Nephron progenitor cell (in vitro differentiated cells): Measurements from ENCODE around the gene GRIK2.
A peak's percentile ranks its signal among the peaks of the same experiment; 100 is the strongest.

Experiments used
- DNase-seq: peaks from one replicate; pipeline ENCODE4 v3.0.0; 2021
- H3K27ac Mint-ChIP-seq: 2 replicates; pipeline ENCODE4 v1.8.0; 2021; ENCODE audit warnings: mild to moderate bottlenecking, moderate library complexity, mixed read lengths
- H3K27me3 Mint-ChIP-seq: 2 replicates; pipeline ENCODE4 v1.8.0; 2021; ENCODE audit warnings: mild to moderate bottlenecking, low read depth, mixed read lengths; ENCODE audit not compliant: poor library complexity
- H3K36me3 Mint-ChIP-seq: 2 replicates; pipeline ENCODE4 v1.8.0; 2021; ENCODE audit warnings: low read depth, mixed read lengths
- H3K4me1 Mint-ChIP-seq: 2 replicates; pipeline ENCODE4 v1.8.0; 2021; ENCODE audit warnings: mixed read lengths
- H3K4me3 Mint-ChIP-seq: 2 replicates; pipeline ENCODE4 v1.8.0; 2021; ENCODE audit warnings: mild to moderate bottlenecking, moderate library complexity, mixed read lengths
- H3K9me3 Mint-ChIP-seq: 2 replicates; pipeline ENCODE4 v1.8.0; 2021; ENCODE audit warnings: mild to moderate bottlenecking, moderate library complexity, mixed read lengths
- TF ChIP-seq, protein P1 (sequence below): fragments of 200-600 bp; sonication (generic); IDR thresholded peaks from 2 replicates; pipeline ENCODE4 v1.5.0; 2021; ENCODE audit warnings: antibody characterized with exemption

Gene GRIK2

DNA sequence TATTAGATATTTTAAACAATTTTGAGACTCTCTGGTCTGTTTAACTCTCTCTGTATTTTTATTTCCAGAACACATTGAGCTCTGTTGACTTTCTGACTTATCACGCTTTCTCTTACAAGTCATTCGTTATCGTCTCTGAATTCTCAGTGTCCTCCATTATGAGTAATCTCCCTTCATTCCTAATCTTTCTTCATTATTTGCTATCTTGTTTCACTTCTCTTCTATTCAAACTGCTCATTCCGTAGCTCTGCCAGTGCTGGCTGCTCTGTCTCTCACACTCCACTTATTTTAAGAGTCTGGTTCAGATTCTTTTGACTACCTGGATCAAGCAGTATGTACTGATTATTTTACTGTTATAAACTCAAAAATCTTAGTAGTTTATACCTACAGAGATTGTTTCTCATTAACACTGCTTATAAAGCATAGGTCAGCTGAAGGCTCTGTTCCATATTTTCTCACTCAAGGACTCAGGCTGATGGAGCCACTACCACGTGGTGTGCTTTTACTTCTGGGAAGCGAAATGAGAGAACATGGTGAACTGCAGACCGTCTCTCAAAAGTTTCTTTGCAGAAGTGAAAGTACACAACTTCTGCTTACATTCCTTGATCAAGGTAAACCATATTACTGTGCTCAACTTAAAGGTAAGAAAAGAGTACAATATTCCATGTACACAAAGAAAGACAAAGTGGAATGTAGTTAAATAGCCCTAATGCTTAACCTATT, 485.2 kb downstream of the GRIK2 start:
- DNase-seq = no peak
- no peaks in the 10 kb centered on the region for H3K4me1 Mint-ChIP-seq
- H3K4me3 Mint-ChIP-seq = no peak overlapping the region
- peaks cover 6% of the 10 kb centered on the region for H3K9me3 Mint-ChIP-seq
- H3K27me3 Mint-ChIP-seq = peaks cover 3% of the 10 kb centered on the region
- H3K36me3 Mint-ChIP-seq = no peaks in the 10 kb centered on the region
- TF ChIP-seq, protein P1, sequence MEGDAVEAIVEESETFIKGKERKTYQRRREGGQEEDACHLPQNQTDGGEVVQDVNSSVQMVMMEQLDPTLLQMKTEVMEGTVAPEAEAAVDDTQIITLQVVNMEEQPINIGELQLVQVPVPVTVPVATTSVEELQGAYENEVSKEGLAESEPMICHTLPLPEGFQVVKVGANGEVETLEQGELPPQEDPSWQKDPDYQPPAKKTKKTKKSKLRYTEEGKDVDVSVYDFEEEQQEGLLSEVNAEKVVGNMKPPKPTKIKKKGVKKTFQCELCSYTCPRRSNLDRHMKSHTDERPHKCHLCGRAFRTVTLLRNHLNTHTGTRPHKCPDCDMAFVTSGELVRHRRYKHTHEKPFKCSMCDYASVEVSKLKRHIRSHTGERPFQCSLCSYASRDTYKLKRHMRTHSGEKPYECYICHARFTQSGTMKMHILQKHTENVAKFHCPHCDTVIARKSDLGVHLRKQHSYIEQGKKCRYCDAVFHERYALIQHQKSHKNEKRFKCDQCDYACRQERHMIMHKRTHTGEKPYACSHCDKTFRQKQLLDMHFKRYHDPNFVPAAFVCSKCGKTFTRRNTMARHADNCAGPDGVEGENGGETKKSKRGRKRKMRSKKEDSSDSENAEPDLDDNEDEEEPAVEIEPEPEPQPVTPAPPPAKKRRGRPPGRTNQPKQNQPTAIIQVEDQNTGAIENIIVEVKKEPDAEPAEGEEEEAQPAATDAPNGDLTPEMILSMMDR = no peak
- H3K27ac Mint-ChIP-seq = peak overlapping the region; percentile 47

DNA sequence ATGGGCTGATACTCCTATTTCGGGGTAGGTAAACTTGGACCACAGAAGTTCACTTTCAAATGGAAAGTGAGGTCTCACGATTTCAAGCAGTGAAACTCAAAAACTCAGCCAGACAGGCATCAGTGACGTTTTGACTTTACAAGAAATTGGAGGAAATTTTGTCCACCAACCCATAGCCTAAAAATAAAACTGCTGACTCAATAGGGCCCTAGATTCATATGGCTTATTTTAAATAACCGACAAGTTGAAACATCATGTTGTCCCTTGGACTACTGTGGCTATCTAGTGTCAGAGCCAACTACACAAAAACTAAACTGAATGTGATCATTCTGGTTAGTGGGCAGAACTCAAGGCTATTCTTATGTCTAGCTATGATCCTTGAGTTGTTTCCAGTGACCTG, 486.3 kb downstream of the GRIK2 start:
- H3K27me3 Mint-ChIP-seq = peaks cover 3% of the 10 kb centered on the region
- no peak overlapping the region for H3K4me3 Mint-ChIP-seq
- no peaks in the 10 kb centered on the region for H3K4me1 Mint-ChIP-seq
- no peak for DNase-seq
- TF ChIP-seq, protein P1 = no peak
- H3K36me3 Mint-ChIP-seq = no peaks in the 10 kb centered on the region
- peaks cover under 1% of the 10 kb centered on the region for H3K9me3 Mint-ChIP-seq
- H3K27ac Mint-ChIP-seq = no peak overlapping the region

DNA sequence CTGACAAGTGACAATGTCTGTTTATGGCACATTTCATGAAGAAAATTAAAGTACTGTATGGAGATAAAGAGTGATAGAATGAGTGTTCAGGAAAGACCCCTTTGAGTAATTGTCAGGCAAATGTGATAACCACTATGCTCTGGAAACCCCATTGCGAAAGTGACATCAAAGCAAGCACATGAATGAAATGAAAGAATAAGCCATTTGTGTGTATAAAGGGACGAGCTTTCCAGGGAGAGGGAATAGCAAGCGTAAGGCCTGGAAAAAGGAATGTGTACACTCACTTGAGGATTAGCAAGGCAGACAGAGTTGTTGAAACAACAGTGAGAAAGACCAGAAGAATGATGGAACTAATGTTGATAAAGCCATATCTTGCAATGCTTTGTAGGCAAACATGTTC, 490.0 kb downstream of the GRIK2 start:
- no peaks in the 10 kb centered on the region for H3K4me1 Mint-ChIP-seq
- TF ChIP-seq, protein P1 = no peak
- DNase-seq = no peak
- H3K36me3 Mint-ChIP-seq = no peaks in the 10 kb centered on the region
- no peak overlapping the region for H3K4me3 Mint-ChIP-seq
- H3K27ac Mint-ChIP-seq = no peak overlapping the region
- H3K27me3 Mint-ChIP-seq = no peaks in the 10 kb centered on the region
- no peaks in the 10 kb centered on the region for H3K9me3 Mint-ChIP-seq

DNA sequence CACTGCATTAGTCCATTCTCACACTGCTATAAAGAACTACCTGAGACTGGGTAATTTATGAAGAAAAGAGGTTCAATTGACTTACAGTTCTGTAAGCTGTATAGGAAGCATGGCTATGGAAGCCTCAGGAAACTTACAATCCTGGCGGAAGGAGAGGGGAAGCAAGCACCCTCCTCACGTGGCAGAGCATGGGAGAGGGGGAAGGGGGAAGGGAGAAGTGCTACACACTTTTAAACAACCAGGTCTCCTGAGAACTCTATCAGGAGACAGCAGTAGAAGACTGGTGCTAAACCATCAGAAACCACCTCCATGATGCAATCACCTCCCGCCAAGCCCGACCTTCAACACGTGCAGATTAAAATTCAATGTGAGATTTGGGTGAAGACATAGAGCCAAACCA, 494.0 kb downstream of the GRIK2 start:
- Mint-ChIP-seq H3K4me3 (no peak overlapping the region), H3K9me3 (no peaks in the 10 kb centered on the region), H3K36me3 (no peaks in the 10 kb centered on the region), H3K27me3 (no peaks in the 10 kb centered on the region), H3K4me1 (no peaks in the 10 kb centered on the region), H3K27ac (no peak overlapping the region)
- DNase-seq = no peak
- TF ChIP-seq, protein P1 = no peak

DNA sequence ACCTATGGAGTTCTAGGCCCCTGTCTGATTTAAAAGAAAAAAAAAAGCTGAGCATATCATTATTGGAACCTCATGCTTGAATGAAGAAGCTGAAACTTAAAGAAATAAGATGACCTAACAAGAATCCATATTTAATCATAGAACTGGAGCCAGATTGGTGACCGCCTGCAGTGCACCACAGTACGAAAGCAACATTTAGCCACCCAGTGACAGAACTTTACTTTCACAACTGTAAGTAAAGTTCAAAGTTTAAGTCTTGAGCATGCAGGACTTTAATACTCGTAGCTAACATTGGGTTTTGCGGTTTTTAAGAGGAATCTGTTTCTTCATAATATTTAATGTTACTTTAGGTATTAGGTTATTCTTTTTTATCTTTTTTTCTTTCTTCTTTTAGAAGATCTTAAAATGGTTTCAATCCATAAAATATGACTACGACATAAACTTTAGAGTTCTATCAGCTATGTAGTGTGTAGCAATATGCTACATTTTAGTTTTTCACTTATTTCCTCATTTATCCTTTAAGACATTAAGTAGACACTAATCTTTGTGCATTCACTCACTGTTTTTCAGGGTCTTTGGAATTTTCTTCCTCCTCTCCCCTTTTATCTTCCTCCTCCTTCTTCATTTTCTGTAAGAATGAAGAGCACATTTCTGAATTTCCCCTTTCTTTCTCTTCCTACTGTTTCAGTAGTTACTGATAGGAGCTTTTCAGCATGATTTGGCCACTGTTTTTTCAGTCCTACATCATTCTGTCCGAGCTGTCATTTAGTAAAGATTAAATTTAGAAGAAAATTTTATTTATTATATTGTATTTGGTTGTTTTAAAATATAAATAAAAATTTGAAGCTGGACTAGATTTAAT, 514.1 kb downstream of the GRIK2 start:
- DNase-seq = no peak
- no peak overlapping the region for H3K4me3 Mint-ChIP-seq
- TF ChIP-seq, protein P1 = no peak
- no peaks in the 10 kb centered on the region for H3K27me3 Mint-ChIP-seq
- no peaks in the 10 kb centered on the region for H3K9me3 Mint-ChIP-seq
- H3K4me1 Mint-ChIP-seq = no peaks in the 10 kb centered on the region
- H3K36me3 Mint-ChIP-seq = no peaks in the 10 kb centered on the region
- no peak overlapping the region for H3K27ac Mint-ChIP-seq
